Caco-2 (cell line): ENCODE measurements around the gene PCK1. TPM values are rescaled to one million over a fixed set of nuclear protein-coding genes. Genes with fewer than 3 reads are reported as not detected.

Source experiments
- BruUV-seq: library from RNA; stranded (reverse); fragments of 400-500 nt; replicated peaks from 2 replicates; lab custom pipeline; 2021; lab: Mats Ljungman, UMichigan
- CTCF ChIA-PET: fragments of 300-600 bp; sonication (Branson Sonifier 250); formaldehyde crosslinking; loops from one replicate; lab custom pipeline; 2022; ENCODE audit warnings: antibody characterized with exemption; lab: Charles Lee
- POLR2A ChIA-PET: fragments of 300-600 bp; sonication (Branson Sonifier 250); formaldehyde crosslinking; loops from one replicate; lab custom pipeline; 2022; ENCODE audit warnings: antibody characterized with exemption; lab: Charles Lee
- DNase-seq, 2 experiments: peaks; one replicate each; pipeline versions ENCODE4 v3.0.0 to v3.0.0-alpha.2; 2020 to 2022
- H3K27me3 ChIP-seq: replicated peaks from 2 replicates; pipeline ENCODE4 v1.6.0; 2011; ENCODE audit warnings: low read length; ENCODE audit not compliant: control insufficient read depth, insufficient read depth
- H3K36me3 ChIP-seq: 2 replicates; pipeline ENCODE4 v1.5.1; 2011; ENCODE audit warnings: low read length; ENCODE audit not compliant: control insufficient read depth, insufficient read depth
- H3K4me1 ChIP-seq: fragments of 250-450 bp; sonication (Bioruptor Pico); 2 replicates; pipeline ENCODE4 v1.5.1; 2020; ENCODE audit warnings: mild to moderate bottlenecking
- H3K4me3 ChIP-seq: 2 replicates; pipeline ENCODE4 v1.5.1; 2011; ENCODE audit warnings: low read depth, mild to moderate bottlenecking, control low read depth, low read length
- H3K9me3 ChIP-seq: fragments of 250-450 bp; sonication (Bioruptor Pico); 2 replicates; pipeline ENCODE4 v1.5.1; 2020; ENCODE audit warnings: mild to moderate bottlenecking, moderate library complexity
- H3K27ac Mint-ChIP-seq: one replicate; pipeline ENCODE4 v1.8.0; 2022; ENCODE audit warnings: mixed read lengths; ENCODE audit not compliant: unreplicated experiment
- H3K27me3 Mint-ChIP-seq: one replicate; pipeline ENCODE4 v1.8.0; 2022; ENCODE audit warnings: mixed read lengths; ENCODE audit not compliant: insufficient read depth, unreplicated experiment
- H3K36me3 Mint-ChIP-seq: one replicate; pipeline ENCODE4 v1.8.0; 2022; ENCODE audit warnings: mild to moderate bottlenecking, mixed read lengths; ENCODE audit not compliant: insufficient read depth, unreplicated experiment
- H3K4me1 Mint-ChIP-seq: one replicate; pipeline ENCODE4 v1.8.0; 2022; ENCODE audit warnings: low read depth, mixed read lengths; ENCODE audit not compliant: unreplicated experiment
- H3K4me3 Mint-ChIP-seq: one replicate; pipeline ENCODE4 v1.8.0; 2022; ENCODE audit warnings: mild to moderate bottlenecking, moderate library complexity, mixed read lengths; ENCODE audit not compliant: unreplicated experiment
- H3K9me3 Mint-ChIP-seq: one replicate; pipeline ENCODE4 v1.8.0; 2022; ENCODE audit warnings: mixed read lengths; ENCODE audit not compliant: unreplicated experiment
- intact Hi-C: fragments of 100-400 bp; cut with micrococcal nuclease; formaldehyde crosslinking; loops from one replicate; pipeline ENCODE4 v1.10.0; 2022; ENCODE audit not compliant: unreplicated experiment
- total RNA-seq: library from RNA; stranded (reverse); gene quantifications from 2 replicates; pipeline ENCODE4 v1.2.3, GENCODE V29; 2022
- TF ChIP-seq, protein P1 (sequence below), 2 experiments: fragments of 200-600 bp in 1 of 2; IDR thresholded peaks; 1 replicate in 1 of 2; 2 replicates in 1 of 2; pipeline versions ENCODE4 v1.5.1 to v1.8.0; 2011 to 2022; ENCODE audit warnings: antibody characterized with exemption in 1 of 2, control low read depth in 1 of 2, inconsistent platforms in 1 of 2, low read depth in 1 of 2, low read length in 1 of 2, mild to moderate bottlenecking in 1 of 2, moderate library complexity in 1 of 2; ENCODE audit not compliant: insufficient read depth in 1 of 2, severe bottlenecking in 1 of 2, unreplicated experiment in 1 of 2

PCK1 gene
- total RNA-seq, 1 experiment from 2014 or later = not detected

DNA sequence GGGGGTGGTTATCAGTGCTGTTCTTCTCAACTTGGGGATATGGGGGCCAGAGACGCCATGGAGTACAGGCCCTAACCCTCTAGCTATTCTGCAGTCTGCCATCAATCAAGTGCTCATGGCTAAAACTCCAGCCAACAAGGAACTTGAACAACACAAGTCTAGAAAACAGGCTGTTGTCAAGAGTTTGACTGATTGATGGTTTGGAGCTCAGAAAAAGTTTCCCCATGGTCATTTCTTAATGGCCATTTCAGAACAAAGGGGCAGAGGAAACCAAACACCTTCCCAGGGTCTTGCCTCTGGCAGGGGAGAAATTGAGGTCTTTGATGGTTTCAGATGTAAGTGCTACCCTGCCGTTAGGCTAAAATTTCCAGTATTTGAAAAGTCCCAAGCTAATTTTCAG is 15.1 kb downstream of the PCK1 start:
- DNase-seq = no peak
- no peaks in the 10 kb centered on the region for H3K4me1 ChIP-seq
- TF ChIP-seq, protein P1, sequence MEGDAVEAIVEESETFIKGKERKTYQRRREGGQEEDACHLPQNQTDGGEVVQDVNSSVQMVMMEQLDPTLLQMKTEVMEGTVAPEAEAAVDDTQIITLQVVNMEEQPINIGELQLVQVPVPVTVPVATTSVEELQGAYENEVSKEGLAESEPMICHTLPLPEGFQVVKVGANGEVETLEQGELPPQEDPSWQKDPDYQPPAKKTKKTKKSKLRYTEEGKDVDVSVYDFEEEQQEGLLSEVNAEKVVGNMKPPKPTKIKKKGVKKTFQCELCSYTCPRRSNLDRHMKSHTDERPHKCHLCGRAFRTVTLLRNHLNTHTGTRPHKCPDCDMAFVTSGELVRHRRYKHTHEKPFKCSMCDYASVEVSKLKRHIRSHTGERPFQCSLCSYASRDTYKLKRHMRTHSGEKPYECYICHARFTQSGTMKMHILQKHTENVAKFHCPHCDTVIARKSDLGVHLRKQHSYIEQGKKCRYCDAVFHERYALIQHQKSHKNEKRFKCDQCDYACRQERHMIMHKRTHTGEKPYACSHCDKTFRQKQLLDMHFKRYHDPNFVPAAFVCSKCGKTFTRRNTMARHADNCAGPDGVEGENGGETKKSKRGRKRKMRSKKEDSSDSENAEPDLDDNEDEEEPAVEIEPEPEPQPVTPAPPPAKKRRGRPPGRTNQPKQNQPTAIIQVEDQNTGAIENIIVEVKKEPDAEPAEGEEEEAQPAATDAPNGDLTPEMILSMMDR (IDR thresholded peaks at IDR 0.05; ENCODE audit: insufficient read depth in 1 of 2, low read depth in 1 of 2, low read length in 1 of 2, severe bottlenecking in 1 of 2, unreplicated experiment in 1 of 2) = no peak
- no peaks in the 10 kb centered on the region; the same call in 1 of the 2 replicates for H3K27me3 ChIP-seq
- H3K36me3 ChIP-seq = no peaks in the 10 kb centered on the region
- Mint-ChIP-seq H3K9me3 (no peaks in the 10 kb centered on the region), H3K27me3 (peaks cover 13% of the 10 kb centered on the region), H3K4me1 (no peaks in the 10 kb centered on the region), H3K4me3 (no peak overlapping the region), H3K27ac (no peak overlapping the region), H3K36me3 (no peaks in the 10 kb centered on the region)
- CTCF ChIA-PET = no interaction called here
- POLR2A ChIA-PET = no interaction called here
- intact Hi-C loops = no loop called here
- BruUV-seq = no TSS peak
- no peaks in the 10 kb centered on the region for H3K9me3 ChIP-seq
- H3K4me3 ChIP-seq = no peak overlapping the region

- no TSS peak for BruUV-seq
- Mint-ChIP-seq H3K9me3 (no peaks in the 10 kb centered on the region), H3K27ac (no peak overlapping the region), H3K4me1 (no peaks in the 10 kb centered on the region), H3K4me3 (no peak overlapping the region), H3K27me3 (peaks cover 10% of the 10 kb centered on the region), H3K36me3 (no peaks in the 10 kb centered on the region)
- no peaks in the 10 kb centered on the region for H3K36me3 ChIP-seq
- H3K9me3 ChIP-seq = no peaks in the 10 kb centered on the region
- ChIA-PET POLR2A (no interaction called here), CTCF (no interaction called here)
- no peaks in the 10 kb centered on the region; the same call in 1 of the 2 replicates for H3K27me3 ChIP-seq
- DNase-seq = no peak
- no peak overlapping the region for H3K4me3 ChIP-seq
- TF ChIP-seq, protein P1 (IDR thresholded peaks at IDR 0.05; ENCODE audit: insufficient read depth in 1 of 2, low read depth in 1 of 2, low read length in 1 of 2, severe bottlenecking in 1 of 2, unreplicated experiment in 1 of 2) = no peak
- H3K4me1 ChIP-seq = no peaks in the 10 kb centered on the region
- intact Hi-C loops = no loop called here
Measured at GRCh38 chr20:57576617-57577550, 16.0 kb downstream of the PCK1 start.

- Mint-ChIP-seq H3K36me3 (no peaks in the 10 kb centered on the region), H3K27me3 (peaks cover 8% of the 10 kb centered on the region), H3K27ac (no peak overlapping the region), H3K9me3 (no peaks in the 10 kb centered on the region), H3K4me1 (no peaks in the 10 kb centered on the region), H3K4me3 (no peak overlapping the region)
- no peak for DNase-seq
- H3K4me3 ChIP-seq = no peak overlapping the region
- H3K9me3 ChIP-seq = no peaks in the 10 kb centered on the region
- ChIA-PET CTCF (no interaction called here), POLR2A (no interaction called here)
- intact Hi-C loops = no loop called here
- no peaks in the 10 kb centered on the region for H3K36me3 ChIP-seq
- H3K27me3 ChIP-seq = no peaks in the 10 kb centered on the region; the same call in 1 of the 2 replicates
- H3K4me1 ChIP-seq = no peaks in the 10 kb centered on the region
- no TSS peak for BruUV-seq
- TF ChIP-seq, protein P1 (IDR thresholded peaks at IDR 0.05; ENCODE audit: insufficient read depth in 1 of 2, low read depth in 1 of 2, low read length in 1 of 2, severe bottlenecking in 1 of 2, unreplicated experiment in 1 of 2) = no peak
Measured at GRCh38 chr20:57577679-57578475, 17.0 kb downstream of the PCK1 start.
